HCT116 (cell line): Measurements from ENCODE around the gene FNDC11. TPM values are rescaled to one million over a fixed set of nuclear protein-coding genes. Genes with fewer than 3 reads are reported as not detected.

Experiments used
- ATAC-seq: fragments of 200-7000 bp; cut with Tn5 transposase; 2 replicates; pipeline ENCODE4 v1.9.1; 2020; ENCODE audit warnings: mild to moderate bottlenecking, moderate library complexity
- BruUV-seq: library from RNA; stranded (reverse); fragments of 400-500 nt; replicated peaks from 2 replicates; lab custom pipeline; 2021; lab: Mats Ljungman, UMichigan
- CTCF ChIA-PET: fragments of 300-600 bp; sonication (Branson Sonifier 250); formaldehyde crosslinking; loops from one replicate; lab custom pipeline; 2021; ENCODE audit warnings: antibody characterized with exemption; lab: Charles Lee
- POLR2A ChIA-PET: fragments of 300-600, 350-600 bp; sonication (Branson Sonifier 250); formaldehyde crosslinking; loops from one replicate; lab custom pipeline; 2021; ENCODE audit warnings: antibody characterized with exemption; lab: Charles Lee
- RAD21 ChIA-PET, 2 experiments: fragments of 300-600 bp; sonication (Branson Sonifier 250); formaldehyde crosslinking; loops; one replicate each; lab custom pipeline; 2023; ENCODE audit warnings: low total read pairs in 2 of 2; ENCODE audit not compliant: uncharacterized antibody in 2 of 2, unreplicated experiment in 2 of 2, low non-redundant PET in 1 of 2; lab: Charles Lee
- DNase-seq: peaks from one replicate; pipeline ENCODE4 v3.0.0-alpha.2; 2010; ENCODE audit warnings: low read depth, low spot score
- H2AFZ ChIP-seq: fragments of 200-600 bp; shearing (Covaris generic), sonication (generic); 2 replicates; pipeline ENCODE4 v1.6.1; 2017; ENCODE audit warnings: low read depth, mixed run types, mixed read lengths, antibody characterized with exemption, low read length; ENCODE audit not compliant: poor library complexity, severe bottlenecking
- H3K27ac ChIP-seq: 2 replicates; pipeline ENCODE4 v1.5.1; 2012; ENCODE audit warnings: low read depth, low read length
- H3K27me3 ChIP-seq: fragments of 200-600 bp; sonication (generic); 2 replicates; pipeline ENCODE4 v1.6.1; 2016; ENCODE audit warnings: mixed run types, low read length, mixed read lengths; ENCODE audit not compliant: insufficient read depth
- H3K36me3 ChIP-seq, 2 experiments: fragments of 200-500 bp in 1 of 2; fragments of 200-600 bp in 1 of 2; sonication (Bioruptor generic) in 1 of 2; sonication (generic) in 1 of 2; 2 replicates each; pipeline versions ENCODE4 v1.5.1 to v1.6.1; 2014 to 2016; ENCODE audit warnings: low read length in 2 of 2, inconsistent platforms in 1 of 2, mixed read lengths in 1 of 2, mixed run types in 1 of 2; ENCODE audit not compliant: insufficient read depth in 2 of 2, control insufficient read depth in 1 of 2
- H3K4me1 ChIP-seq, 2 experiments: fragments of 200-600 bp in 1 of 2; sonication (generic) in 1 of 2; 2 replicates each; pipeline versions ENCODE4 v1.5.1 to v1.6.1; 2012 to 2017; ENCODE audit warnings: low read length in 2 of 2, inconsistent platforms in 1 of 2, mild to moderate bottlenecking in 1 of 2, mixed read lengths in 1 of 2, mixed run types in 1 of 2, moderate library complexity in 1 of 2; ENCODE audit not compliant: insufficient read depth in 2 of 2, control insufficient read depth in 1 of 2
- H3K4me2 ChIP-seq: fragments of 200-600 bp; sonication (generic); 2 replicates; pipeline ENCODE4 v1.6.1; 2017; ENCODE audit warnings: mixed run types, low read length, mixed read lengths
- H3K4me3 ChIP-seq, 2 experiments: fragments of 200-600 bp in 1 of 2; sonication (generic) in 1 of 2; replicated peaks in 1 of 2; 2 replicates each; pipeline ENCODE4 v1.5.1; 2011 to 2016; ENCODE audit warnings: low read length in 2 of 2, control low read depth in 1 of 2, low read depth in 1 of 2, mild to moderate bottlenecking in 1 of 2, mixed read lengths in 1 of 2, mixed run types in 1 of 2
- H3K79me2 ChIP-seq: fragments of 200-600 bp; sonication (generic); 2 replicates; pipeline ENCODE4 v1.6.1; 2017; ENCODE audit warnings: mild to moderate bottlenecking, mixed run types, low read length, moderate library complexity, mixed read lengths; ENCODE audit not compliant: insufficient read depth
- H3K9ac ChIP-seq: fragments of 200-600 bp; sonication (generic); 2 replicates; pipeline ENCODE4 v1.6.1; 2016; ENCODE audit warnings: low read length, mixed read lengths
- H3K9me2 ChIP-seq: fragments of 200-600 bp; sonication (generic), shearing (Covaris generic); 2 replicates; pipeline ENCODE4 v1.6.1; 2017; ENCODE audit warnings: mixed run types, mild to moderate bottlenecking, moderate library complexity; ENCODE audit not compliant: insufficient read depth
- H3K9me3 ChIP-seq, 2 experiments: fragments of 200-500 bp in 1 of 2; fragments of 200-600 bp in 1 of 2; sonication (Bioruptor generic) in 1 of 2; sonication (generic) in 1 of 2; 2 replicates each; pipeline ENCODE4 v1.6.1; 2014 to 2017; ENCODE audit warnings: low read length in 2 of 2, mixed read lengths in 2 of 2, inconsistent platforms in 1 of 2, low read depth in 1 of 2, mild to moderate bottlenecking in 1 of 2, mixed run types in 1 of 2, moderate library complexity in 1 of 2; ENCODE audit not compliant: control insufficient read depth in 1 of 2, insufficient read depth in 1 of 2
- H4K20me1 ChIP-seq: fragments of 200-600 bp; sonication (generic), shearing (Covaris generic); 2 replicates; pipeline ENCODE4 v1.6.1; 2017; ENCODE audit warnings: mixed run types, mild to moderate bottlenecking, moderate library complexity; ENCODE audit not compliant: insufficient read depth
- ATF3 ChIP-seq: IDR thresholded peaks from 2 replicates; pipeline ENCODE4 v1.6.1; 2012
- EZH2 ChIP-seq: fragments of 200-600 bp; sonication (generic); IDR thresholded peaks from 2 replicates; pipeline ENCODE4 v1.6.1; 2017; ENCODE audit warnings: antibody characterized with exemption, mixed run types
- EZH2phosphoT487 ChIP-seq: fragments of 200-600 bp; IDR thresholded peaks from 2 replicates; pipeline ENCODE4 v1.6.1; 2018; ENCODE audit warnings: antibody characterized with exemption, borderline replicate concordance
- POLR2AphosphoS5 ChIP-seq: IDR thresholded peaks from 2 replicates; pipeline ENCODE4 v1.6.1; 2011; ENCODE audit warnings: mild to moderate bottlenecking, low read depth, low read length, moderate library complexity
- RAD21 ChIP-seq: IDR thresholded peaks from 2 replicates; pipeline ENCODE4 v1.6.1; 2012; ENCODE audit warnings: low read depth, mild to moderate bottlenecking
- TCF7L2 ChIP-seq: IDR thresholded peaks from 2 replicates; pipeline ENCODE4 v1.7.0; 2011; ENCODE audit warnings: borderline replicate concordance, inconsistent platforms; ENCODE audit not compliant: insufficient read depth, insufficient read length; ENCODE audit errors: extremely low read depth
- YY1 ChIP-seq: IDR thresholded peaks from 2 replicates; pipeline ENCODE4 v1.6.1; 2011; ENCODE audit warnings: low read length, low read depth, moderate library complexity, mild to moderate bottlenecking; ENCODE audit not compliant: insufficient replicate concordance; ENCODE audit errors: extremely low read depth
- ZBTB33 ChIP-seq: IDR thresholded peaks from 2 replicates; pipeline ENCODE4 v1.6.1; 2011; ENCODE audit warnings: mild to moderate bottlenecking, low read length, moderate library complexity; ENCODE audit not compliant: insufficient replicate concordance; ENCODE audit errors: extremely low read depth
- ZFX ChIP-seq: fragments of 450-650 bp; IDR thresholded peaks from 2 replicates; pipeline ENCODE4 v1.6.1; 2017
- ZNF274 ChIP-seq: fragments of 200-500 bp; sonication (Bioruptor generic); IDR thresholded peaks from 2 replicates; pipeline ENCODE4 v1.6.1; 2014; ENCODE audit warnings: mild to moderate bottlenecking, low read depth, low read length, inconsistent platforms
- intact Hi-C: fragments of 100-400 bp; cut with micrococcal nuclease; formaldehyde crosslinking; loops from 2 replicates; pipeline ENCODE4 v1.10.0; 2022
- total RNA-seq: library from RNA; stranded (reverse); gene quantifications from one replicate; pipeline ENCODE4 v1.2.1, GENCODE V29; 2021; ENCODE audit not compliant: unreplicated experiment

FNDC11 gene
- total RNA-seq, 1 experiment from 2014 or later: 5.5 TPM

- Histone ChIP-seq H3K27ac (peak overlapping the region; percentile 72), H3K9me2 (no peaks in the 10 kb centered on the region), H3K4me3 (peak overlapping the region; percentile 28 to 47), H3K79me2 (no peaks in the 10 kb centered on the region), H3K4me1 (peaks cover 38 to 73% of the 10 kb centered on the region in 2 experiments), H2AFZ (no peak overlapping the region), H3K27me3 (no peaks in the 10 kb centered on the region), H3K36me3 (no peaks in the 10 kb centered on the region), H3K9ac (peak overlapping the region; percentile 37), H4K20me1 (no peaks in the 10 kb centered on the region), H3K4me2 (peak overlapping the region; percentile 71), H3K9me3 (no peaks in the 10 kb centered on the region)
- ChIA-PET POLR2A (interaction anchor here (0.6 to 2.0 kb wide), 2 partner anchors 9 to 25 kb away, joined by 3 to 4 read pairs; no protein-coding TSS in a partner anchor), RAD21 (no interaction called here), CTCF (no interaction called here)
- DNase-seq (peak; percentile 67), ATAC-seq (peak; percentile 82)
- no TSS peak for BruUV-seq
- TF ChIP-seq POLR2AphosphoS5 (peak; percentile 48), EZH2phosphoT487 (no peak)
- intact Hi-C loops: no loop called here
Observed at GRCh38 chr20:63544958-63545516, 8.9 kb upstream of the FNDC11 start.

- BruUV-seq: no TSS peak
- ChIA-PET POLR2A (interaction anchor here (2.0 kb wide), 1 partner anchor 10 kb away, joined by 4 read pairs; no protein-coding TSS in a partner anchor), CTCF (interaction anchor here (1.7 kb wide), 1 partner anchor 8 kb away, joined by 7 read pairs; the partner anchor contains the start of gene PTK6), RAD21 (no interaction called here)
- Histone ChIP-seq H3K9ac (peak overlapping the region; percentile 37), H4K20me1 (no peaks in the 10 kb centered on the region), H3K36me3 (no peaks in the 10 kb centered on the region), H3K9me3 (no peaks in the 10 kb centered on the region), H3K4me3 (peak overlapping the region; percentile 28 to 47; a peak in 2 of 4 replicates), H3K4me1 (peaks cover 38 to 65% of the 10 kb centered on the region in 2 experiments), H3K79me2 (no peaks in the 10 kb centered on the region), H3K9me2 (no peaks in the 10 kb centered on the region), H3K27me3 (no peaks in the 10 kb centered on the region), H2AFZ (no peak overlapping the region), H3K4me2 (peak overlapping the region; percentile 71), H3K27ac (peak overlapping the region; percentile 72)
- intact Hi-C loops: no loop called here
- DNase-seq (no peak), ATAC-seq (no peak)
- TF ChIP-seq ZBTB33 (no peak), ATF3 (no peak), TCF7L2 (no peak), ZNF274 (no peak), EZH2 (no peak), ZFX (no peak), RAD21 (no peak), YY1 (no peak)
Observed at GRCh38 chr20:63545814-63546213, 8.1 kb upstream of the FNDC11 start.
